HCT116 (cell line): ENCODE measurements around the gene SAMD9L. TPM values are rescaled to one million over a fixed set of nuclear protein-coding genes. Genes with fewer than 3 reads are reported as not detected.
A peak's percentile ranks its signal among the peaks of the same experiment; 100 is the strongest.

Experiments
- ATAC-seq: fragments of 200-7000 bp; cut with Tn5 transposase; 2 replicates; pipeline ENCODE4 v1.9.1; 2020; ENCODE audit warnings: mild to moderate bottlenecking, moderate library complexity
- Bru-seq: library from RNA; stranded (reverse); fragments of 400-500 nt; gene quantifications from one replicate; lab custom pipeline; 2021; lab: Mats Ljungman, UMichigan
- BruChase-seq, 2 experiments: library from RNA; stranded (reverse); fragments of 400-500 nt; gene quantifications; one replicate each; lab custom pipeline; 2021; lab: Mats Ljungman, UMichigan
- BruUV-seq: library from RNA; stranded (reverse); fragments of 400-500 nt; replicated peaks from 2 replicates; lab custom pipeline; 2021; lab: Mats Ljungman, UMichigan
- CTCF ChIA-PET: fragments of 300-600 bp; sonication (Branson Sonifier 250); formaldehyde crosslinking; loops from one replicate; lab custom pipeline; 2021; ENCODE audit warnings: antibody characterized with exemption; lab: Charles Lee
- POLR2A ChIA-PET: fragments of 300-600, 350-600 bp; sonication (Branson Sonifier 250); formaldehyde crosslinking; loops from one replicate; lab custom pipeline; 2021; ENCODE audit warnings: antibody characterized with exemption; lab: Charles Lee
- RAD21 ChIA-PET, 2 experiments: fragments of 300-600 bp; sonication (Branson Sonifier 250); formaldehyde crosslinking; loops; one replicate each; lab custom pipeline; 2023; ENCODE audit warnings: low total read pairs in 2 of 2; ENCODE audit not compliant: uncharacterized antibody in 2 of 2, unreplicated experiment in 2 of 2, low non-redundant PET in 1 of 2; lab: Charles Lee
- DNase-seq: peaks from one replicate; pipeline ENCODE4 v3.0.0-alpha.2; 2010; ENCODE audit warnings: low read depth, low spot score
- H2AFZ ChIP-seq: fragments of 200-600 bp; shearing (Covaris generic), sonication (generic); 2 replicates; pipeline ENCODE4 v1.6.1; 2017; ENCODE audit warnings: low read depth, mixed run types, mixed read lengths, antibody characterized with exemption, low read length; ENCODE audit not compliant: poor library complexity, severe bottlenecking
- H3K27ac ChIP-seq: 2 replicates; pipeline ENCODE4 v1.5.1; 2012; ENCODE audit warnings: low read depth, low read length
- H3K27me3 ChIP-seq: fragments of 200-600 bp; sonication (generic); 2 replicates; pipeline ENCODE4 v1.6.1; 2016; ENCODE audit warnings: mixed run types, low read length, mixed read lengths; ENCODE audit not compliant: insufficient read depth
- H3K36me3 ChIP-seq, 2 experiments: fragments of 200-500 bp in 1 of 2; fragments of 200-600 bp in 1 of 2; sonication (Bioruptor generic) in 1 of 2; sonication (generic) in 1 of 2; 2 replicates each; pipeline versions ENCODE4 v1.5.1 to v1.6.1; 2014 to 2016; ENCODE audit warnings: low read length in 2 of 2, inconsistent platforms in 1 of 2, mixed read lengths in 1 of 2, mixed run types in 1 of 2; ENCODE audit not compliant: insufficient read depth in 2 of 2, control insufficient read depth in 1 of 2
- H3K4me1 ChIP-seq, 2 experiments: fragments of 200-600 bp in 1 of 2; sonication (generic) in 1 of 2; 2 replicates each; pipeline versions ENCODE4 v1.5.1 to v1.6.1; 2012 to 2017; ENCODE audit warnings: low read length in 2 of 2, inconsistent platforms in 1 of 2, mild to moderate bottlenecking in 1 of 2, mixed read lengths in 1 of 2, mixed run types in 1 of 2, moderate library complexity in 1 of 2; ENCODE audit not compliant: insufficient read depth in 2 of 2, control insufficient read depth in 1 of 2
- H3K4me2 ChIP-seq: fragments of 200-600 bp; sonication (generic); 2 replicates; pipeline ENCODE4 v1.6.1; 2017; ENCODE audit warnings: mixed run types, low read length, mixed read lengths
- H3K4me3 ChIP-seq, 2 experiments: fragments of 200-600 bp in 1 of 2; sonication (generic) in 1 of 2; replicated peaks in 1 of 2; 2 replicates each; pipeline ENCODE4 v1.5.1; 2011 to 2016; ENCODE audit warnings: low read length in 2 of 2, control low read depth in 1 of 2, low read depth in 1 of 2, mild to moderate bottlenecking in 1 of 2, mixed read lengths in 1 of 2, mixed run types in 1 of 2
- H3K79me2 ChIP-seq: fragments of 200-600 bp; sonication (generic); 2 replicates; pipeline ENCODE4 v1.6.1; 2017; ENCODE audit warnings: mild to moderate bottlenecking, mixed run types, low read length, moderate library complexity, mixed read lengths; ENCODE audit not compliant: insufficient read depth
- H3K9ac ChIP-seq: fragments of 200-600 bp; sonication (generic); 2 replicates; pipeline ENCODE4 v1.6.1; 2016; ENCODE audit warnings: low read length, mixed read lengths
- H3K9me2 ChIP-seq: fragments of 200-600 bp; sonication (generic), shearing (Covaris generic); 2 replicates; pipeline ENCODE4 v1.6.1; 2017; ENCODE audit warnings: mixed run types, mild to moderate bottlenecking, moderate library complexity; ENCODE audit not compliant: insufficient read depth
- H3K9me3 ChIP-seq, 2 experiments: fragments of 200-500 bp in 1 of 2; fragments of 200-600 bp in 1 of 2; sonication (Bioruptor generic) in 1 of 2; sonication (generic) in 1 of 2; 2 replicates each; pipeline ENCODE4 v1.6.1; 2014 to 2017; ENCODE audit warnings: low read length in 2 of 2, mixed read lengths in 2 of 2, inconsistent platforms in 1 of 2, low read depth in 1 of 2, mild to moderate bottlenecking in 1 of 2, mixed run types in 1 of 2, moderate library complexity in 1 of 2; ENCODE audit not compliant: control insufficient read depth in 1 of 2, insufficient read depth in 1 of 2
- H4K20me1 ChIP-seq: fragments of 200-600 bp; sonication (generic), shearing (Covaris generic); 2 replicates; pipeline ENCODE4 v1.6.1; 2017; ENCODE audit warnings: mixed run types, mild to moderate bottlenecking, moderate library complexity; ENCODE audit not compliant: insufficient read depth
- ATF3 ChIP-seq: IDR thresholded peaks from 2 replicates; pipeline ENCODE4 v1.6.1; 2012
- CBX3 ChIP-seq: IDR thresholded peaks from 2 replicates; pipeline ENCODE4 v1.6.1; 2012; ENCODE audit warnings: low read depth
- CTCF ChIP-seq, 3 experiments: fragments of 200-600 bp in 1 of 3; sonication (generic) in 1 of 3; IDR thresholded peaks in 2 of 3; conservative IDR thresholded peaks in 1 of 3; 2 replicates each; pipeline ENCODE4 v1.5.1; 2012 to 2017; ENCODE audit warnings: low read depth in 2 of 3, low read length in 2 of 3, antibody characterized with exemption in 1 of 3, borderline replicate concordance in 1 of 3, control low read depth in 1 of 3, mild to moderate bottlenecking in 1 of 3, mixed read lengths in 1 of 3, mixed run types in 1 of 3, moderate library complexity in 1 of 3; ENCODE audit not compliant: insufficient read depth in 1 of 3
- EGR1 ChIP-seq: IDR thresholded peaks from 2 replicates; pipeline ENCODE4 v1.6.1; 2012; ENCODE audit warnings: low read depth
- FOSL1 ChIP-seq: IDR thresholded peaks from 2 replicates; pipeline ENCODE4 v1.6.1; 2012; ENCODE audit warnings: low read depth
- JUND ChIP-seq: IDR thresholded peaks from 2 replicates; pipeline ENCODE4 v1.6.1; 2012
- RAD21 ChIP-seq: IDR thresholded peaks from 2 replicates; pipeline ENCODE4 v1.6.1; 2012; ENCODE audit warnings: low read depth, mild to moderate bottlenecking
- SRF ChIP-seq: IDR thresholded peaks from 2 replicates; pipeline ENCODE4 v1.6.1; 2012; ENCODE audit warnings: low read depth
- TCF7L2 ChIP-seq: IDR thresholded peaks from 2 replicates; pipeline ENCODE4 v1.7.0; 2011; ENCODE audit warnings: borderline replicate concordance, inconsistent platforms; ENCODE audit not compliant: insufficient read depth, insufficient read length; ENCODE audit errors: extremely low read depth
- YY1 ChIP-seq: IDR thresholded peaks from 2 replicates; pipeline ENCODE4 v1.6.1; 2011; ENCODE audit warnings: low read length, low read depth, moderate library complexity, mild to moderate bottlenecking; ENCODE audit not compliant: insufficient replicate concordance; ENCODE audit errors: extremely low read depth
- intact Hi-C: fragments of 100-400 bp; cut with micrococcal nuclease; formaldehyde crosslinking; loops from 2 replicates; pipeline ENCODE4 v1.10.0; 2022
- long read RNA-seq: library from polyadenylated mRNA; unstranded; transcript quantifications from one replicate; pipeline ENCODE4 v2.0.0, GENCODE V29; 2021; ENCODE audit not compliant: unreplicated experiment
- polyA plus RNA-seq: library from polyadenylated mRNA; unstranded; fragments of >200 nt; gene quantifications from 2 replicates; pipeline ENCODE4 v1.2.1, GENCODE V29; 2012; ENCODE audit warnings: missing spikeins
- total RNA-seq: library from RNA; stranded (reverse); gene quantifications from one replicate; pipeline ENCODE4 v1.2.1, GENCODE V29; 2021; ENCODE audit not compliant: unreplicated experiment
- TF ChIP-seq, protein P1 (sequence below): IDR thresholded peaks from 2 replicates; pipeline ENCODE4 v1.6.1; 2011; ENCODE audit warnings: mild to moderate bottlenecking, low read length, moderate library complexity; ENCODE audit not compliant: insufficient replicate concordance; ENCODE audit errors: extremely low read depth

Gene SAMD9L
- 0.15 TPM for total RNA-seq
- polyA plus RNA-seq: 0.04 TPM in 1 of 2 replicates, not detected in the other
- percentile 10 among the genes with signal in this experiment for Bru-seq, nascent RNA
- BruChase-seq, experiment 1, labeled RNA remaining after a 6-hour chase: percentile 16 among the genes with signal in this experiment
- BruChase-seq, experiment 2, labeled RNA remaining after a 2-hour chase: percentile 5 among the genes with signal in this experiment
- long read RNA-seq: 0 reads

GRCh38 chr7:93148144-93148543, at the start of gene SAMD9L:
SAMD9L (minus strand) TSS chr7:93148385; CDS start chr7:93135971, 12,414 bp downstream.
- Histone ChIP-seq H3K79me2 (no peaks in the 10 kb centered on the region), H4K20me1 (no peaks in the 10 kb centered on the region), H3K27ac (no peak within 1 kb of the TSS), H3K9ac (no peak within 1 kb of the TSS), H3K27me3 (no peaks in the 10 kb centered on the region), H3K4me3 (no peak within 1 kb of the TSS), H3K4me1 (no peaks in the 10 kb centered on the region), H3K9me2 (no peaks in the 10 kb centered on the region; the same call in 1 of the 2 replicates), H3K4me2 (no peak within 1 kb of the TSS), H3K9me3 (no peaks in the 10 kb centered on the region), H2AFZ (no peak within 1 kb of the TSS), H3K36me3 (no peaks in the 10 kb centered on the region)
- no peak for ATAC-seq
- TF ChIP-seq CTCF (IDR thresholded peaks at IDR 0.05 in 2 of 3, conservative IDR thresholded peaks at IDR 0.05 in 1 of 3; ENCODE audit: borderline replicate concordance in 1 of 3, insufficient read depth in 1 of 3, low read depth in 2 of 3, low read length in 2 of 3) (no peak), TCF7L2 (no peak), JUND (no peak), CBX3 (no peak), YY1 (no peak), EGR1 (no peak), ATF3 (no peak), SRF (no peak), RAD21 (no peak), FOSL1 (no peak)
- TF ChIP-seq, protein P1, sequence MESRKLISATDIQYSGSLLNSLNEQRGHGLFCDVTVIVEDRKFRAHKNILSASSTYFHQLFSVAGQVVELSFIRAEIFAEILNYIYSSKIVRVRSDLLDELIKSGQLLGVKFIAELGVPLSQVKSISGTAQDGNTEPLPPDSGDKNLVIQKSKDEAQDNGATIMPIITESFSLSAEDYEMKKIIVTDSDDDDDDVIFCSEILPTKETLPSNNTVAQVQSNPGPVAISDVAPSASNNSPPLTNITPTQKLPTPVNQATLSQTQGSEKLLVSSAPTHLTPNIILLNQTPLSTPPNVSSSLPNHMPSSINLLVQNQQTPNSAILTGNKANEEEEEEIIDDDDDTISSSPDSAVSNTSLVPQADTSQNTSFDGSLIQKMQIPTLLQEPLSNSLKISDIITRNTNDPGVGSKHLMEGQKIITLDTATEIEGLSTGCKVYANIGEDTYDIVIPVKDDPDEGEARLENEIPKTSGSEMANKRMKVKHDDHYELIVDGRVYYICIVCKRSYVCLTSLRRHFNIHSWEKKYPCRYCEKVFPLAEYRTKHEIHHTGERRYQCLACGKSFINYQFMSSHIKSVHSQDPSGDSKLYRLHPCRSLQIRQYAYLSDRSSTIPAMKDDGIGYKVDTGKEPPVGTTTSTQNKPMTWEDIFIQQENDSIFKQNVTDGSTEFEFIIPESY: no peak
- intact Hi-C loops: no loop called here
- DNase-seq: no peak
- RAD21 ChIA-PET: no interaction called here
- no TSS peak for BruUV-seq
- CTCF ChIA-PET: no interaction called here
- POLR2A ChIA-PET: no interaction called here
